Endothelial cell of umbilical vein (primary cell): Measurements from ENCODE around the gene MLIP.

Experiments
- CTCF ChIP-seq, 2 donors: IDR thresholded peaks; 1 replicate in 1 of 2; 2 replicates in 1 of 2; pipeline ENCODE4 v1.5.1; 2011; ENCODE audit warnings: low read length in 2 of 2, mild to moderate bottlenecking in 2 of 2, moderate library complexity in 2 of 2, control low read depth in 1 of 2, inconsistent platforms in 1 of 2, low read depth in 1 of 2; ENCODE audit not compliant: insufficient read depth in 1 of 2; ENCODE audit errors: extremely low read depth in 1 of 2
- EZH2 ChIP-seq: IDR thresholded peaks from 2 replicates; pipeline ENCODE4 v1.6.1; 2012; ENCODE audit warnings: borderline replicate concordance, low read depth, mild to moderate bottlenecking, moderate library complexity, low read length, inconsistent platforms; ENCODE audit not compliant: severe bottlenecking
- MAX ChIP-seq: IDR thresholded peaks from 2 replicates; pipeline ENCODE4 v1.6.1; 2011; ENCODE audit not compliant: insufficient read depth, insufficient read length
- POLR2A ChIP-seq: IDR thresholded peaks from 2 replicates; pipeline ENCODE4 v1.6.1; 2012; ENCODE audit warnings: low read depth, mild to moderate bottlenecking, control low read depth, low read length

DNA sequence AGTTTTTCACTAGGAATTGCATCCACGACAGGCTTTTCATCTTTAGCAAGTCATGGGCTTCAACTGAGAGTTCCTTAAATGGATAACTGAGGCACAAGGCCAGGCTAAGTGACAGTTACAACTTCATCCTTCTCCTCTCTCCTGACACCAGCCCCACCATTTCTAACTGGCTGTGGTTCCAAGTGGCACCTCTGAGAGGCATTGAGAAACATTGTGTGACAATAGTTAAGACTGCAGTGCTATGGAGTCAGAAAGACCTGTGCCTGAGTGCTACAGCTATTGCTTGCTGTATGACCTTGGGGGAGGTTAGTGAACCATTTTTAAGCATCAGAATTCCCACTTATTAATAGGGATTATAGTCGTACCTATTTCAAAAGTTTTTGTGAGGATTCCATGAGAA is 26.2 kb upstream of the MLIP start:
- TF ChIP-seq CTCF (IDR thresholded peaks at IDR 0.05; ENCODE audit: extremely low read depth in 1 of 2, insufficient read depth in 1 of 2, low read depth in 1 of 2, low read length in 2 of 2) (no peak), POLR2A (no peak), EZH2 (no peak), MAX (no peak)
